ENCODE measurements around the gene FAM171A1. TPM values are rescaled to one million over a fixed set of nuclear protein-coding genes. Genes with fewer than 3 reads are reported as not detected.

FAM171A1 gene
- total and polyA plus RNA-seq, 2 donors (not counting 1 experiment from before 2014, with no cell fraction given): 0.09 TPM; not detected in 1

DNA sequence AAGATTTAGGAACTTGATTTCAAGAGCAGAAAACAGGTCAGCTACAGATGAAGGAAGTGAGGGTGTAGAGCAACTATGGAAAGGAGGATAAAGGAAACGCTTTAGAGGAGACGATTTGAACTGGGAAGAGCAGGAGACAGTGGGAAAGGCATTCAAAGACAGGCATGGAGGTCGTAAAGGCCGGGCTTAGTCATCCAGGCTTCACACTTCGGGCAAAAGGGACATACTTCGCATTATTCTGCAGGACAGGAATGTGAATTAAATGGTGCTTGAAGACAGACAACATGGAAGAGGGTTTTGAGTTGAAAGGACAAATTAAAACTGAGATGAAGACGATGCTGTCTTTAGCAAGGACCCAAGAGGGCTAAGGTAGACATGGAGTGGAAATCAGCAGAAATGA, 8.1 kb downstream of the FAM171A1 start:
- CTCF ChIA-PET: no interaction called here
- H3K4me3 ChIP-seq (ENCODE audit: control extremely low read depth in 1 of 5, extremely low read depth in 1 of 5, insufficient read depth in 1 of 5, low read depth in 2 of 5, low read length in 4 of 5): no peak overlapping the region
- peaks cover 38% of the 10 kb centered on the region for H3K27me3 Mint-ChIP-seq

DNA sequence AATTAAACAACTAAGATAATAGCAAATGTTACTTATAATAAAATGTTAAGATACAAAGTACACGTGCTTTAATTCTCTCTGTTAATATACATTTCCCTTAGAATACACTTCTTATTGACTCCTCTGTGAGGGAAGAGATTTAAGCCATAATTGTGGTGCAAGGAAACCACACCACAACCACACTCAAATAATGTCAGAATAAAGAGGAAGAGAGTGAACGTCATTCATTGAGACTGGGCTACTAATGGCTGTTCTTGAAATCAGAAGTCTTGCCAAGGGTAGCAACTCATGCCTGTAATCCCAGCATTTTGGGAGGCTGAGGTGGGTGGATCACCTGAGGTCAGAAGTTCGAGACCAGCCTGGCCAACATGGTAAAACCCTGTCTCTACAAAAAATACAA, 10.0 kb downstream of the FAM171A1 start:
- Histone ChIP-seq H3K4me1 (ENCODE audit: control insufficient read depth in 2 of 2, insufficient read depth in 2 of 2, low read length in 2 of 2) (no peaks in the 10 kb centered on the region), H4K20me1 (ENCODE audit: control insufficient read depth, insufficient read depth, low read length, poor library complexity, severe bottlenecking) (no peaks in the 10 kb centered on the region), H3K9me3 (ENCODE audit: control extremely low read depth in 1 of 3, control insufficient read depth in 2 of 3, insufficient read depth in 1 of 3, low read length in 2 of 3) (no peaks in the 10 kb centered on the region), H3K27ac (ENCODE audit: low read length in 2 of 2) (no peak overlapping the region), H2AFZ (ENCODE audit: insufficient read depth, low read depth, low read length, poor library complexity, severe bottlenecking) (no peak overlapping the region), H3K36me3 (replicated peaks in 1 of 2; ENCODE audit: control extremely low read depth in 1 of 2, control insufficient read depth in 1 of 2, extremely low read depth in 1 of 2, insufficient read depth in 2 of 2, low read length in 1 of 2) (no peaks in the 10 kb centered on the region), H3K79me2 (ENCODE audit: control insufficient read depth, insufficient read depth, low read length) (no peaks in the 10 kb centered on the region), H3K27me3 (replicated peaks in 1 of 4; ENCODE audit: control extremely low read depth in 1 of 4, control insufficient read depth in 3 of 4, insufficient read depth in 4 of 4, low read length in 3 of 4) (peaks cover 0 to 9% (median 4%) of the 10 kb centered on the region in 4 experiments), H3K9ac (ENCODE audit: low read length) (no peak overlapping the region), H3K4me3 (ENCODE audit: control extremely low read depth in 1 of 5, extremely low read depth in 1 of 5, insufficient read depth in 1 of 5, low read depth in 2 of 5, low read length in 4 of 5) (no peak overlapping the region), H3K4me2 (replicated peaks; ENCODE audit: low read depth, low read length, poor library complexity, severe bottlenecking) (no peak overlapping the region)
- DNase-seq: no peak
- Mint-ChIP-seq H3K4me3 (no peak overlapping the region), H3K27ac (no peak overlapping the region), H3K4me1 (no peaks in the 10 kb centered on the region), H3K27me3 (peaks cover 36% of the 10 kb centered on the region), H3K9me3 (ENCODE audit: insufficient read depth) (no peaks in the 10 kb centered on the region)
- ATAC-seq (ENCODE audit: low read depth): no peak
- 100% methylated on average over 1 of the region's 3 CpGs for WGBS (ENCODE audit: insufficient coverage)
- intact Hi-C loops (cut with micrococcal nuclease): no loop called here
- CTCF ChIA-PET: no interaction called here
- POLR2A ChIA-PET: no interaction called here
- TF ChIP-seq EZH2 (IDR thresholded peaks at IDR 0.05; ENCODE audit: borderline replicate concordance, insufficient read depth, low read depth, low read length, poor library complexity, severe bottlenecking): no peak
- TF ChIP-seq, protein P1, sequence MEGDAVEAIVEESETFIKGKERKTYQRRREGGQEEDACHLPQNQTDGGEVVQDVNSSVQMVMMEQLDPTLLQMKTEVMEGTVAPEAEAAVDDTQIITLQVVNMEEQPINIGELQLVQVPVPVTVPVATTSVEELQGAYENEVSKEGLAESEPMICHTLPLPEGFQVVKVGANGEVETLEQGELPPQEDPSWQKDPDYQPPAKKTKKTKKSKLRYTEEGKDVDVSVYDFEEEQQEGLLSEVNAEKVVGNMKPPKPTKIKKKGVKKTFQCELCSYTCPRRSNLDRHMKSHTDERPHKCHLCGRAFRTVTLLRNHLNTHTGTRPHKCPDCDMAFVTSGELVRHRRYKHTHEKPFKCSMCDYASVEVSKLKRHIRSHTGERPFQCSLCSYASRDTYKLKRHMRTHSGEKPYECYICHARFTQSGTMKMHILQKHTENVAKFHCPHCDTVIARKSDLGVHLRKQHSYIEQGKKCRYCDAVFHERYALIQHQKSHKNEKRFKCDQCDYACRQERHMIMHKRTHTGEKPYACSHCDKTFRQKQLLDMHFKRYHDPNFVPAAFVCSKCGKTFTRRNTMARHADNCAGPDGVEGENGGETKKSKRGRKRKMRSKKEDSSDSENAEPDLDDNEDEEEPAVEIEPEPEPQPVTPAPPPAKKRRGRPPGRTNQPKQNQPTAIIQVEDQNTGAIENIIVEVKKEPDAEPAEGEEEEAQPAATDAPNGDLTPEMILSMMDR (IDR thresholded peaks at IDR 0.05): no peak

More for the DNA sequence above, 8.1 kb downstream of the FAM171A1 start:
- POLR2A ChIA-PET: no interaction called here
- H3K4me3 Mint-ChIP-seq: no peak overlapping the region
- Histone ChIP-seq H3K4me1 (ENCODE audit: control insufficient read depth in 2 of 2, insufficient read depth in 2 of 2, low read length in 2 of 2) (no peaks in the 10 kb centered on the region), H3K27ac (ENCODE audit: low read length in 2 of 2) (no peak overlapping the region), H3K4me2 (replicated peaks; ENCODE audit: low read depth, low read length, poor library complexity, severe bottlenecking) (no peak overlapping the region), H2AFZ (ENCODE audit: insufficient read depth, low read depth, low read length, poor library complexity, severe bottlenecking) (no peak overlapping the region), H4K20me1 (ENCODE audit: control insufficient read depth, insufficient read depth, low read length, poor library complexity, severe bottlenecking) (no peaks in the 10 kb centered on the region), H3K36me3 (replicated peaks in 1 of 2; ENCODE audit: control extremely low read depth in 1 of 2, control insufficient read depth in 1 of 2, extremely low read depth in 1 of 2, insufficient read depth in 2 of 2, low read length in 1 of 2) (no peaks in the 10 kb centered on the region), H3K9ac (ENCODE audit: low read length) (no peak overlapping the region), H3K79me2 (ENCODE audit: control insufficient read depth, insufficient read depth, low read length) (no peaks in the 10 kb centered on the region), H3K9me3 (ENCODE audit: control extremely low read depth in 1 of 3, control insufficient read depth in 2 of 3, insufficient read depth in 1 of 3, low read length in 2 of 3) (no peaks in the 10 kb centered on the region), H3K27me3 (replicated peaks in 1 of 4; ENCODE audit: control extremely low read depth in 1 of 4, control insufficient read depth in 3 of 4, insufficient read depth in 4 of 4, low read length in 3 of 4) (peaks cover 0 to 10% (median 6%) of the 10 kb centered on the region in 4 experiments)
- no peak overlapping the region for H3K27ac Mint-ChIP-seq
- 74% methylated on average over 7 of the region's 7 CpGs for WGBS (ENCODE audit: insufficient coverage)
- TF ChIP-seq, protein P1 (IDR thresholded peaks at IDR 0.05): no peak
- TF ChIP-seq EZH2 (IDR thresholded peaks at IDR 0.05; ENCODE audit: borderline replicate concordance, insufficient read depth, low read depth, low read length, poor library complexity, severe bottlenecking): no peak
- no peaks in the 10 kb centered on the region for H3K9me3 Mint-ChIP-seq (ENCODE audit: insufficient read depth)
- DNase-seq: no peak
- intact Hi-C loops (cut with micrococcal nuclease): no loop called here
- no peaks in the 10 kb centered on the region for H3K4me1 Mint-ChIP-seq
- ATAC-seq (ENCODE audit: low read depth): no peak
